ENCODE data around the gene TMOD2. TPM values are rescaled to one million over a fixed set of nuclear protein-coding genes. Genes with fewer than 3 reads are reported as not detected.

TMOD2 gene
- total RNA-seq, 1 donor from 2014 or later = 4.3 TPM

DNA sequence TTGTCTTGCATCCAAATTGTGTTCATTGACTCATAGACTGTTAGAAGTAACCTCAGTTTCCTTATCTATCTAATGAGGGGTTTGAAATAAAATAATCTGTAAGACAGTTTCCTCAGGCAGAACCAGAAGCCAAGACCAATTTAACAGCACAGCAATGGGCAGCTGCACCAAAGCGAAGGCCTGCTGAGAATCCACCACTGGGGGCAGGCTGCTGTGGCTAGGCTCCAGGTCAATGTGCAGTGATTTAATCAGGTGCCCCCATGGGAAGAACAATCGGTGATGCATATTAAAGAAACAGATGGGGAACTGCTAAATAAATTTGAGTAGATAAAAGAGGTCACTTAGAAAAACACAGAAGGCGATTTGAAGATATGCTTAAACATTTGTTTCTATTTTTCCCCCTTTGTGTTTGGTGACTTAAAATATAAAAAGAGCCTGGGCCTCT lies 50.0 kb downstream of the TMOD2 start:
- no peak overlapping the region for H3K27ac Mint-ChIP-seq (ENCODE audit: unreplicated experiment)
- H3K4me3 Mint-ChIP-seq (ENCODE audit: unreplicated experiment) = no peak overlapping the region
- TF ChIP-seq, protein P1, sequence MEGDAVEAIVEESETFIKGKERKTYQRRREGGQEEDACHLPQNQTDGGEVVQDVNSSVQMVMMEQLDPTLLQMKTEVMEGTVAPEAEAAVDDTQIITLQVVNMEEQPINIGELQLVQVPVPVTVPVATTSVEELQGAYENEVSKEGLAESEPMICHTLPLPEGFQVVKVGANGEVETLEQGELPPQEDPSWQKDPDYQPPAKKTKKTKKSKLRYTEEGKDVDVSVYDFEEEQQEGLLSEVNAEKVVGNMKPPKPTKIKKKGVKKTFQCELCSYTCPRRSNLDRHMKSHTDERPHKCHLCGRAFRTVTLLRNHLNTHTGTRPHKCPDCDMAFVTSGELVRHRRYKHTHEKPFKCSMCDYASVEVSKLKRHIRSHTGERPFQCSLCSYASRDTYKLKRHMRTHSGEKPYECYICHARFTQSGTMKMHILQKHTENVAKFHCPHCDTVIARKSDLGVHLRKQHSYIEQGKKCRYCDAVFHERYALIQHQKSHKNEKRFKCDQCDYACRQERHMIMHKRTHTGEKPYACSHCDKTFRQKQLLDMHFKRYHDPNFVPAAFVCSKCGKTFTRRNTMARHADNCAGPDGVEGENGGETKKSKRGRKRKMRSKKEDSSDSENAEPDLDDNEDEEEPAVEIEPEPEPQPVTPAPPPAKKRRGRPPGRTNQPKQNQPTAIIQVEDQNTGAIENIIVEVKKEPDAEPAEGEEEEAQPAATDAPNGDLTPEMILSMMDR (IDR thresholded peaks at IDR 0.05) = peak; percentile 56
- DNase-seq (ENCODE audit: extremely low spot score, unreplicated experiment) = no peak
- H3K9me3 Mint-ChIP-seq (ENCODE audit: unreplicated experiment) = no peaks in the 10 kb centered on the region
- no peaks in the 10 kb centered on the region for H3K27me3 Mint-ChIP-seq (ENCODE audit: unreplicated experiment)
- peaks cover 24% of the 10 kb centered on the region for H3K4me1 Mint-ChIP-seq (ENCODE audit: unreplicated experiment)
- H3K36me3 Mint-ChIP-seq (ENCODE audit: unreplicated experiment) = peaks cover 6% of the 10 kb centered on the region

DNA sequence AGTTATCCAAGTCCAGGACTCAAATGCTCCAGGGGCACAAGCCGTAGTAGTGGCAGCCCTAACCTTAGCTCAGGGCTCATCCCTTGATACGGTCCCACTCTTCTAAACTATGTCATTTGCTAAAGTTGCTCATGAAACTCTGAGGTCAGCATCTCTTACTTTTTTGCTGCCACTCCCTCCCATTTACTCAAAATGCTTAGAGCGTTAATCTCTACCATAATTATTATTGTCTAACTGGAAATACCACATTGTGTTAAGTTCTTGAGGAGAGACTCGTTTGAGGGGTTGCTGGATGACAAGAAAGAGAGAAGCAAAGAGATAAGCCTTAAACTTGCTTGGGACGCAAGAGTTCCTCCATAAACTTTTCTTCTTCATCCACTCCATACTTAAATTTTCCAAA lies 51.2 kb downstream of the TMOD2 start:
- Mint-ChIP-seq H3K4me1 (ENCODE audit: unreplicated experiment) (peaks cover 21% of the 10 kb centered on the region), H3K36me3 (ENCODE audit: unreplicated experiment) (peaks cover 14% of the 10 kb centered on the region), H3K27me3 (ENCODE audit: unreplicated experiment) (no peaks in the 10 kb centered on the region), H3K9me3 (ENCODE audit: unreplicated experiment) (no peaks in the 10 kb centered on the region), H3K4me3 (ENCODE audit: unreplicated experiment) (no peak overlapping the region), H3K27ac (ENCODE audit: unreplicated experiment) (no peak overlapping the region)
- TF ChIP-seq, protein P1 (IDR thresholded peaks at IDR 0.05) = no peak
- DNase-seq (ENCODE audit: extremely low spot score, unreplicated experiment) = no peak

DNA sequence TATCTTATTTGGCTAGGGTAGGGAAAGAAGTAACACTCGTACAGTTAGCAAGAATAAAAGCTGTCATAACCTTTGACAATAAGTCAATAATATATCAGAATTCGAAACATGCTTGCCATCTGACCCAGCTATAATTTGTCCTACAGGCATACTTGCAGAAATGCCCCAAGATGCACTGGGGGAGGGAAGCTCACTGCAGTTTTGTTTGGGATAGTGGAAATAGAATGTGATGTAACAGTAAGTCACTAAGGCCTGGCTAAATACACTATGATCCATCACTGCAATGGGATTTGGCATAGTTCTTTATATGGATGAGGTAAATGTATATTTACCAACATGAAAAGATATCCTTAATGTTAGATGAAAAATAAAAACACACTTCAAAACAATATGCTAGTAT lies 52.6 kb downstream of the TMOD2 start:
- no peak overlapping the region for H3K27ac Mint-ChIP-seq (ENCODE audit: unreplicated experiment)
- no peaks in the 10 kb centered on the region for H3K9me3 Mint-ChIP-seq (ENCODE audit: unreplicated experiment)
- H3K27me3 Mint-ChIP-seq (ENCODE audit: unreplicated experiment) = no peaks in the 10 kb centered on the region
- peaks cover 12% of the 10 kb centered on the region for H3K4me1 Mint-ChIP-seq (ENCODE audit: unreplicated experiment)
- H3K36me3 Mint-ChIP-seq (ENCODE audit: unreplicated experiment) = peaks cover 18% of the 10 kb centered on the region
- DNase-seq (ENCODE audit: extremely low spot score, unreplicated experiment) = no peak
- TF ChIP-seq, protein P1 (IDR thresholded peaks at IDR 0.05) = no peak
- H3K4me3 Mint-ChIP-seq (ENCODE audit: unreplicated experiment) = no peak overlapping the region

DNA sequence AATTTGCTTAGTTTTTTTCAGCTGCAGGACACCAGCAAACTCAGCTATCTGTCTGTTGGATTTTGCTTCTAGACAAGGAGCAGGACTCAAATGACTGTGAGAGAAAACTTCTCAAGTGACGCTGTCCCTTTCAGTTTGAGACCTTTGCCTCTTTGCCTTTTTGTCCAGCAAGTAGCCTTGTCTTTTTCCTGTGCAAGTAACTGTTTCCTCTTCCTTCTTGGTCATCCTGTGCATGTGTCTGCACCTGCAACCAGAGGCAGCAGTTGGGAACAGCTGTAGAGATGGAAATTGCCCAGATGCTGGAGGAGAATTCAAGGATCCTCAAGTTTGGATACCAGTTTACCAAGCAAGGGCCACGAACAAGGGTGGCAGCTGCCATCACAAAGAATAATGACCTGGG lies 54.7 kb downstream of the TMOD2 start:
- no peak overlapping the region for H3K27ac Mint-ChIP-seq (ENCODE audit: unreplicated experiment)
- H3K36me3 Mint-ChIP-seq (ENCODE audit: unreplicated experiment) = peaks cover 20% of the 10 kb centered on the region
- no peaks in the 10 kb centered on the region for H3K27me3 Mint-ChIP-seq (ENCODE audit: unreplicated experiment)
- TF ChIP-seq, protein P1 (IDR thresholded peaks at IDR 0.05) = no peak
- H3K4me3 Mint-ChIP-seq (ENCODE audit: unreplicated experiment) = no peak overlapping the region
- no peaks in the 10 kb centered on the region for H3K9me3 Mint-ChIP-seq (ENCODE audit: unreplicated experiment)
- no peak for DNase-seq (ENCODE audit: extremely low spot score, unreplicated experiment)
- H3K4me1 Mint-ChIP-seq (ENCODE audit: unreplicated experiment) = peaks cover 7% of the 10 kb centered on the region

DNA sequence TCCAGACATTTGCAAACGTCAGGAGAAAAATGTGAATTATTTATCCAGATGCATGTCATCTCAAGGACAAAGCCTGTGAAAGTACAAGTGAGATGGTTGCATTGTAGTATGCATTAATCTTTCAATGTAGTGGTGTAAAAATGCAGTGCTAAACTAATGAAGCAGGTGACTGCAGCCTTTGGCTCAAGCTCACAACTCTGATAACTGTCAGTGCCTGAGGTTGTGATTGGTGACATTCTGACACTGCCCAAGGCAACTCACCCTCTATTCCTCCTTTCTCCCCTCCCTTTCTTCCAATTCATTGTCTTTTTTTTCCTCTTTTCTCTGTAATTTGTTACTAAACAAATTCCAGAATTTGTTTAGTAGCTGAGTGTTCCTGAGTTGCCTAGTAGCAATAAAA lies 58.1 kb downstream of the TMOD2 start:
- Mint-ChIP-seq H3K4me3 (ENCODE audit: unreplicated experiment) (no peak overlapping the region), H3K27ac (ENCODE audit: unreplicated experiment) (no peak overlapping the region), H3K9me3 (ENCODE audit: unreplicated experiment) (no peaks in the 10 kb centered on the region), H3K4me1 (ENCODE audit: unreplicated experiment) (peaks cover 1% of the 10 kb centered on the region), H3K36me3 (ENCODE audit: unreplicated experiment) (peaks cover 19% of the 10 kb centered on the region), H3K27me3 (ENCODE audit: unreplicated experiment) (no peaks in the 10 kb centered on the region)
- TF ChIP-seq, protein P1 (IDR thresholded peaks at IDR 0.05) = no peak
- DNase-seq (ENCODE audit: extremely low spot score, unreplicated experiment) = no peak

Measured in osteocyte (in vitro differentiated cells).